ENCODE data around the gene GPI. TPM values are rescaled to one million over a fixed set of nuclear protein-coding genes. Genes with fewer than 3 reads are reported as not detected.

Gene GPI
- total and polyA plus RNA-seq, 2 donors (not counting 1 experiment from before 2014, with no cell fraction given), result 112 to 173 TPM

- Histone ChIP-seq H3K9ac (ENCODE audit: insufficient read depth, low read length) (no peak overlapping the region), H3K4me1 (ENCODE audit: control insufficient read depth, extremely low read depth, insufficient read depth, low read length) (no peaks in the 10 kb centered on the region), H2AFZ (ENCODE audit: low read length) (no peak overlapping the region), H3K27ac (ENCODE audit: insufficient read depth, low read length) (no peak overlapping the region), H3K4me2 (ENCODE audit: extremely low read depth, insufficient read depth, low read length) (no peak overlapping the region), H3K4me3 (replicated peaks in 1 of 4; ENCODE audit: control extremely low read depth in 1 of 4, insufficient read depth in 1 of 4, low read depth in 3 of 4, low read length in 4 of 4) (no peak overlapping the region), H3K27me3 (ENCODE audit: control insufficient read depth, insufficient read depth, low read length) (no peaks in the 10 kb centered on the region), H3K79me2 (ENCODE audit: control insufficient read depth, insufficient read depth, low read length) (no peaks in the 10 kb centered on the region), H3K9me3 (ENCODE audit: control insufficient read depth, insufficient read depth, low read depth, low read length) (no peaks in the 10 kb centered on the region), H4K20me1 (ENCODE audit: control insufficient read depth, extremely low read depth, insufficient read depth, low read length) (no peaks in the 10 kb centered on the region), H3K36me3 (ENCODE audit: control insufficient read depth, insufficient read depth, low read length) (peaks cover 9% of the 10 kb centered on the region)
- TF ChIP-seq CTCF (conservative IDR thresholded peaks at IDR 0.05 in 1 of 2, IDR thresholded peaks at IDR 0.05 in 1 of 2; ENCODE audit: low read depth in 1 of 2, low read length in 2 of 2), result no peak
- TF ChIP-seq EZH2 (IDR thresholded peaks at IDR 0.05; ENCODE audit: low read length, missing control alignments), result no peak
- DNase-seq (ENCODE audit: low read depth in 2 of 2), result no peak
Observed at GRCh38 chr19:34324320-34324719, 40.7 kb upstream of the GPI start.

GRCh38 chr19:34325181-34325580 is 39.8 kb upstream of the GPI start:
- Histone ChIP-seq H3K79me2 (ENCODE audit: control insufficient read depth, insufficient read depth, low read length) (no peaks in the 10 kb centered on the region), H3K36me3 (ENCODE audit: control insufficient read depth, insufficient read depth, low read length) (peaks cover 11% of the 10 kb centered on the region)

GRCh38 chr19:34325981-34326787 is 38.8 kb upstream of the GPI start:
- no peaks in the 10 kb centered on the region for H3K4me1 ChIP-seq (ENCODE audit: control insufficient read depth, extremely low read depth, insufficient read depth, low read length)
- DNase-seq (ENCODE audit: low read depth in 2 of 2), result peak in 1 of 2 donors; percentile 29
- no peak overlapping the region for H3K9ac ChIP-seq (ENCODE audit: insufficient read depth, low read length)
- no peaks in the 10 kb centered on the region for H3K27me3 ChIP-seq (ENCODE audit: control insufficient read depth, insufficient read depth, low read length)
- H3K36me3 ChIP-seq (ENCODE audit: control insufficient read depth, insufficient read depth, low read length), result peaks cover 9% of the 10 kb centered on the region
- no peak overlapping the region for H3K4me2 ChIP-seq (ENCODE audit: extremely low read depth, insufficient read depth, low read length)
- no peak overlapping the region for H3K27ac ChIP-seq (ENCODE audit: insufficient read depth, low read length)
- TF ChIP-seq CTCF (conservative IDR thresholded peaks at IDR 0.05 in 1 of 2, IDR thresholded peaks at IDR 0.05 in 1 of 2; ENCODE audit: low read depth in 1 of 2, low read length in 2 of 2) (no peak), EZH2 (IDR thresholded peaks at IDR 0.05; ENCODE audit: low read length, missing control alignments) (no peak)
- no peaks in the 10 kb centered on the region for H4K20me1 ChIP-seq (ENCODE audit: control insufficient read depth, extremely low read depth, insufficient read depth, low read length)
- no peaks in the 10 kb centered on the region for H3K9me3 ChIP-seq (ENCODE audit: control insufficient read depth, insufficient read depth, low read depth, low read length)
- no peak overlapping the region for H3K4me3 ChIP-seq (replicated peaks in 1 of 4; ENCODE audit: control extremely low read depth in 1 of 4, insufficient read depth in 1 of 4, low read depth in 3 of 4, low read length in 4 of 4)
- no peaks in the 10 kb centered on the region for H3K79me2 ChIP-seq (ENCODE audit: control insufficient read depth, insufficient read depth, low read length)
- H2AFZ ChIP-seq (ENCODE audit: low read length), result no peak overlapping the region

More at GRCh38 chr19:34325181-34325580, 39.8 kb upstream of the GPI start:
- no peak overlapping the region for H3K4me3 ChIP-seq (replicated peaks in 1 of 4; ENCODE audit: control extremely low read depth in 1 of 4, insufficient read depth in 1 of 4, low read depth in 3 of 4, low read length in 4 of 4)
- no peak overlapping the region for H3K4me2 ChIP-seq (ENCODE audit: extremely low read depth, insufficient read depth, low read length)
- no peak for DNase-seq (ENCODE audit: low read depth in 2 of 2)
- no peaks in the 10 kb centered on the region for H3K4me1 ChIP-seq (ENCODE audit: control insufficient read depth, extremely low read depth, insufficient read depth, low read length)
- no peak overlapping the region for H3K9ac ChIP-seq (ENCODE audit: insufficient read depth, low read length)
- TF ChIP-seq CTCF (conservative IDR thresholded peaks at IDR 0.05 in 1 of 2, IDR thresholded peaks at IDR 0.05 in 1 of 2; ENCODE audit: low read depth in 1 of 2, low read length in 2 of 2) (no peak), EZH2 (IDR thresholded peaks at IDR 0.05; ENCODE audit: low read length, missing control alignments) (no peak)
- no peaks in the 10 kb centered on the region for H3K27me3 ChIP-seq (ENCODE audit: control insufficient read depth, insufficient read depth, low read length)
- no peaks in the 10 kb centered on the region for H4K20me1 ChIP-seq (ENCODE audit: control insufficient read depth, extremely low read depth, insufficient read depth, low read length)
- no peaks in the 10 kb centered on the region for H3K9me3 ChIP-seq (ENCODE audit: control insufficient read depth, insufficient read depth, low read depth, low read length)
- H3K27ac ChIP-seq (ENCODE audit: insufficient read depth, low read length), result no peak overlapping the region
- no peak overlapping the region for H2AFZ ChIP-seq (ENCODE audit: low read length)

All from fibroblast of lung (primary cell).